SK-N-SH (cell line): ENCODE data around the gene CNDP2. TPM values are rescaled to one million over a fixed set of nuclear protein-coding genes. Genes with fewer than 3 reads are reported as not detected.

Experiments
- CTCF ChIP-seq: fragments of 200-600 bp; sonication (generic); IDR thresholded peaks from 2 replicates; pipeline ENCODE4 v1.6.1; 2017; ENCODE audit warnings: antibody characterized with exemption, mild to moderate bottlenecking, moderate library complexity
- EZH2phosphoT487 ChIP-seq: fragments of 200-600 bp; sonication (generic); IDR thresholded peaks from 2 replicates; pipeline ENCODE4 v1.6.1; 2017; ENCODE audit warnings: low read depth, mixed run types, mild to moderate bottlenecking, antibody characterized with exemption, moderate library complexity, borderline replicate concordance
- POLR2AphosphoS5 ChIP-seq: IDR thresholded peaks from 2 replicates; pipeline ENCODE4 v1.6.1; 2012; ENCODE audit warnings: low read depth, low read length
- ZBTB33 ChIP-seq: IDR thresholded peaks from 2 replicates; pipeline ENCODE4 v1.4.0; 2012; ENCODE audit warnings: low read depth, borderline replicate concordance
- polyA plus RNA-seq, 3 experiments: library from polyadenylated mRNA; depleted of rRNA; stranded (reverse); fragments of >200 nt; gene quantifications; 2 replicates each; pipeline ENCODE4 v1.2.3, GENCODE V29; 2012

The CNDP2 gene
- polyA plus RNA-seq, 1 of the 3 experiments (the other 2 are of a cell fraction): 78.5 TPM

GRCh38 chr18:74573053-74573452 is 76.9 kb downstream of the CNDP2 start (continued):
- TF ChIP-seq ZBTB33: no peak
- TF ChIP-seq POLR2AphosphoS5: no peak
- TF ChIP-seq CTCF: no peak
- TF ChIP-seq EZH2phosphoT487: no peak

Other genes starting within 250 kb of the CNDP2 start
- 39.0 and 42.1 TPM in 2 replicates for gene CYB5A, start 204.4 kb upstream of the CNDP2 start, polyA plus RNA-seq (2012; rRNA removed)
- not detected in 2 replicates for gene C18orf63, start 180.5 kb upstream of the CNDP2 start, polyA plus RNA-seq (2012; rRNA removed)
- not detected in 2 replicates for gene DIPK1C, start 39.1 kb upstream of the CNDP2 start, polyA plus RNA-seq (2012; rRNA removed)
- gene CNDP1, start 38.1 kb downstream of the CNDP2 start, polyA plus RNA-seq (2012; rRNA removed): not detected in 2 replicates
- gene ZNF407, start 101.5 kb downstream of the CNDP2 start, polyA plus RNA-seq (2012; rRNA removed): 2.6 and 2.7 TPM in 2 replicates